Osteoblast (primary cell): ENCODE measurements around the gene ZNF699. TPM values are rescaled to one million over a fixed set of nuclear protein-coding genes. Genes with fewer than 3 reads are reported as not detected.

Source experiments
- DNase-seq: peaks from one replicate; pipeline ENCODE4 v3.0.0; 2011; ENCODE audit warnings: low spot score, mixed read lengths; ENCODE audit not compliant: insufficient read length; ENCODE audit errors: missing footprints
- H2AFZ ChIP-seq: 2 replicates; pipeline ENCODE4 v1.6.0; 2011; ENCODE audit warnings: mild to moderate bottlenecking, low read length
- H3K27ac ChIP-seq: 2 replicates; pipeline ENCODE4 v1.5.1; 2011; ENCODE audit warnings: mild to moderate bottlenecking, low read depth, low read length, moderate library complexity
- H3K27me3 ChIP-seq: 2 replicates; pipeline ENCODE4 v1.6.0; 2012; ENCODE audit warnings: mild to moderate bottlenecking, control low read depth, inconsistent platforms, low read length, moderate library complexity; ENCODE audit not compliant: insufficient read depth
- H3K36me3 ChIP-seq: 2 replicates; pipeline ENCODE4 v1.5.1; 2011; ENCODE audit warnings: mild to moderate bottlenecking, low read length, control low read depth, moderate library complexity; ENCODE audit not compliant: insufficient read depth
- H3K4me1 ChIP-seq: 2 replicates; pipeline ENCODE4 v1.5.1; 2011; ENCODE audit warnings: mild to moderate bottlenecking, low read length, control low read depth, moderate library complexity; ENCODE audit not compliant: insufficient read depth
- H3K4me2 ChIP-seq: 2 replicates; pipeline ENCODE4 v1.6.0; 2011; ENCODE audit warnings: mild to moderate bottlenecking, low read length; ENCODE audit not compliant: insufficient read depth
- H3K4me3 ChIP-seq: fragments of 200-600 bp; sonication (generic); 3 replicates; pipeline ENCODE4 v1.5.1; 2012; ENCODE audit warnings: mild to moderate bottlenecking, low read length, inconsistent platforms; ENCODE audit not compliant: insufficient read depth
- H3K79me2 ChIP-seq: 2 replicates; pipeline ENCODE4 v1.6.0; 2012; ENCODE audit warnings: mild to moderate bottlenecking, low read length, control low read depth, inconsistent platforms; ENCODE audit not compliant: insufficient read depth
- H3K9me3 ChIP-seq: 2 replicates; pipeline ENCODE4 v1.5.1; 2011; ENCODE audit warnings: low read depth, low read length, control low read depth
- H4K20me1 ChIP-seq: 2 replicates; pipeline ENCODE4 v1.6.0; 2012; ENCODE audit warnings: mild to moderate bottlenecking, low read length, control low read depth; ENCODE audit not compliant: insufficient read depth
- CTCF ChIP-seq: IDR thresholded peaks from 2 replicates; pipeline ENCODE4 v1.5.1; 2011; ENCODE audit warnings: mild to moderate bottlenecking, low read depth, low read length, moderate library complexity; ENCODE audit errors: extremely low read depth
- total RNA-seq: library from RNA; depleted of rRNA; stranded (reverse); fragments of >200 nt; gene quantifications from 2 replicates; pipeline ENCODE4 v1.2.3, GENCODE V29; 2012

The ZNF699 gene
- total RNA-seq, 1 donor, result 19.2 TPM

GRCh38 chr19:9348671-9349070, 39.0 kb upstream of the ZNF699 start:
- no peaks in the 10 kb centered on the region for H3K79me2 ChIP-seq
- no peak for TF ChIP-seq CTCF
- no peak overlapping the region for H2AFZ ChIP-seq
- peaks cover 26% of the 10 kb centered on the region for H3K9me3 ChIP-seq
- H4K20me1 ChIP-seq, result no peaks in the 10 kb centered on the region
- no peak for DNase-seq
- no peak overlapping the region for H3K27ac ChIP-seq
- no peaks in the 10 kb centered on the region for H3K27me3 ChIP-seq
- peaks cover 6% of the 10 kb centered on the region for H3K36me3 ChIP-seq
- H3K4me1 ChIP-seq, result no peaks in the 10 kb centered on the region
- no peak overlapping the region for H3K4me3 ChIP-seq
- no peak overlapping the region for H3K4me2 ChIP-seq

- no peaks in the 10 kb centered on the region for H3K27me3 ChIP-seq
- no peaks in the 10 kb centered on the region for H3K4me1 ChIP-seq
- H2AFZ ChIP-seq, result no peak overlapping the region
- H4K20me1 ChIP-seq, result no peaks in the 10 kb centered on the region
- H3K27ac ChIP-seq, result no peak overlapping the region
- no peak for DNase-seq
- no peaks in the 10 kb centered on the region for H3K79me2 ChIP-seq
- peaks cover 30% of the 10 kb centered on the region for H3K9me3 ChIP-seq
- no peak overlapping the region for H3K4me3 ChIP-seq
- no peak for TF ChIP-seq CTCF
- no peak overlapping the region for H3K4me2 ChIP-seq
- peaks cover 9% of the 10 kb centered on the region for H3K36me3 ChIP-seq
Observed at GRCh38 chr19:9348253-9348652, 38.6 kb upstream of the ZNF699 start.

GRCh38 chr19:9345005-9345404, 35.4 kb upstream of the ZNF699 start:
- no peak for DNase-seq
- Histone ChIP-seq H3K27me3 (no peaks in the 10 kb centered on the region), H3K9me3 (peaks cover 52% of the 10 kb centered on the region), H3K4me3 (no peak overlapping the region), H3K4me2 (no peak overlapping the region), H2AFZ (no peak overlapping the region), H3K79me2 (no peaks in the 10 kb centered on the region), H4K20me1 (no peaks in the 10 kb centered on the region), H3K4me1 (no peaks in the 10 kb centered on the region), H3K36me3 (peaks cover 23% of the 10 kb centered on the region), H3K27ac (no peak overlapping the region)
- no peak for TF ChIP-seq CTCF

GRCh38 chr19:9342610-9343304, 33.1 kb upstream of the ZNF699 start:
- H3K36me3 ChIP-seq, result peaks cover 23% of the 10 kb centered on the region
- no peaks in the 10 kb centered on the region for H3K79me2 ChIP-seq
- no peaks in the 10 kb centered on the region for H3K4me1 ChIP-seq
- no peak for DNase-seq
- no peak for TF ChIP-seq CTCF
- no peak overlapping the region for H3K27ac ChIP-seq
- no peaks in the 10 kb centered on the region for H3K27me3 ChIP-seq
- H3K4me3 ChIP-seq, result no peak overlapping the region
- no peak overlapping the region for H3K4me2 ChIP-seq
- H2AFZ ChIP-seq, result no peak overlapping the region
- peaks cover 61% of the 10 kb centered on the region for H3K9me3 ChIP-seq
- H4K20me1 ChIP-seq, result no peaks in the 10 kb centered on the region
